CD14-positive monocyte (primary cell): ENCODE measurements around the gene VPS37B. TPM values are rescaled to one million over a fixed set of nuclear protein-coding genes. Genes with fewer than 3 reads are reported as not detected.

Experiments used
- DNase-seq, 3 donors: peaks; one replicate each; pipeline ENCODE4 v3.0.0-alpha.2; 2011 to 2022
- H2AFZ ChIP-seq: 2 replicates; pipeline ENCODE4 v1.6.0; 2012; ENCODE audit warnings: mild to moderate bottlenecking, low read depth, low read length, inconsistent platforms; ENCODE audit not compliant: insufficient read depth, poor library complexity, severe bottlenecking
- H3K27ac ChIP-seq, 2 donors: 1 replicate in 1 of 2; 2 replicates in 1 of 2; pipeline ENCODE4 v1.5.1; 2012 to 2013; ENCODE audit warnings: low read length in 2 of 2, control low read depth in 1 of 2, inconsistent platforms in 1 of 2, low read depth in 1 of 2, mild to moderate bottlenecking in 1 of 2
- H3K27me3 ChIP-seq, 2 donors: one replicate each; pipeline versions ENCODE4 v1.6.0 to v1.6.1; 2011 to 2013; ENCODE audit warnings: low read length in 2 of 2; ENCODE audit not compliant: control insufficient read depth in 2 of 2, insufficient read depth in 2 of 2
- H3K36me3 ChIP-seq, 2 donors: replicated peaks in 1 of 2; 1 replicate in 1 of 2; 2 replicates in 1 of 2; pipeline versions ENCODE4 v1.5.1 to v1.6.1; 2012 to 2013; ENCODE audit warnings: low read length in 2 of 2, control low read depth in 1 of 2, inconsistent platforms in 1 of 2, mild to moderate bottlenecking in 1 of 2; ENCODE audit not compliant: insufficient read depth in 2 of 2, control insufficient read depth in 1 of 2
- H3K4me1 ChIP-seq, 2 donors: 1 replicate in 1 of 2; 2 replicates in 1 of 2; pipeline versions ENCODE4 v1.5.1 to v1.6.1; 2012 to 2013; ENCODE audit warnings: low read length in 2 of 2, control low read depth in 1 of 2, inconsistent platforms in 1 of 2, mild to moderate bottlenecking in 1 of 2, moderate library complexity in 1 of 2; ENCODE audit not compliant: insufficient read depth in 2 of 2, control insufficient read depth in 1 of 2
- H3K4me2 ChIP-seq: replicated peaks from 2 replicates; pipeline ENCODE3; 2012; ENCODE audit warnings: low read length, moderate library complexity, mild to moderate bottlenecking; ENCODE audit not compliant: poor library complexity, severe bottlenecking; ENCODE audit errors: extremely low read depth
- H3K4me3 ChIP-seq, 3 experiments: fragments of 200-600 bp in 1 of 3; sonication (generic) in 1 of 3; replicated peaks in 1 of 3; 1 replicate in 2 of 3; 2 replicates in 1 of 3; pipeline ENCODE4 v1.5.1; 2011 to 2013; ENCODE audit warnings: low read length in 3 of 3, mild to moderate bottlenecking in 3 of 3, control low read depth in 2 of 3, low read depth in 2 of 3, inconsistent platforms in 1 of 3, moderate library complexity in 1 of 3
- H3K79me2 ChIP-seq: 2 replicates; pipeline ENCODE4 v1.6.0; 2012; ENCODE audit warnings: mild to moderate bottlenecking, control low read depth, inconsistent platforms, low read length, moderate library complexity; ENCODE audit not compliant: insufficient read depth
- H3K9ac ChIP-seq: 2 replicates; pipeline ENCODE4 v1.6.0; 2017; ENCODE audit warnings: low read length, mild to moderate bottlenecking; ENCODE audit not compliant: insufficient read depth, poor library complexity, severe bottlenecking
- H3K9me3 ChIP-seq, 2 donors: replicated peaks in 1 of 2; 1 replicate in 1 of 2; 2 replicates in 1 of 2; pipeline versions ENCODE4 v1.5.1 to v1.6.1; 2012 to 2013; ENCODE audit warnings: low read length in 2 of 2, control low read depth in 1 of 2; ENCODE audit not compliant: control insufficient read depth in 1 of 2, insufficient read depth in 1 of 2
- H4K20me1 ChIP-seq: 2 replicates; pipeline ENCODE4 v1.6.0; 2012; ENCODE audit warnings: mild to moderate bottlenecking, low read length, control low read depth, moderate library complexity; ENCODE audit not compliant: insufficient read depth
- H3K27ac Mint-ChIP-seq, 7 donors: one replicate each; pipeline ENCODE4 v1.8.0; 2020; ENCODE audit warnings: mild to moderate bottlenecking in 7 of 7, mixed read lengths in 7 of 7, moderate library complexity in 6 of 7, inconsistent platforms in 2 of 7
- H3K27me3 Mint-ChIP-seq, 3 donors: one replicate each; pipeline ENCODE4 v1.8.0; 2021 to 2022; ENCODE audit warnings: low read depth in 3 of 3, mild to moderate bottlenecking in 3 of 3, mixed read lengths in 3 of 3, moderate library complexity in 3 of 3, inconsistent platforms in 1 of 3
- H3K36me3 Mint-ChIP-seq, 2 donors: one replicate each; pipeline ENCODE4 v1.8.0; 2020; ENCODE audit warnings: mixed read lengths in 2 of 2, inconsistent platforms in 1 of 2, mild to moderate bottlenecking in 1 of 2
- H3K4me1 Mint-ChIP-seq: one replicate; pipeline ENCODE4 v1.8.0; 2020; ENCODE audit warnings: mild to moderate bottlenecking, mixed read lengths
- H3K4me3 Mint-ChIP-seq, 2 donors: one replicate each; pipeline ENCODE4 v1.8.0; 2020; ENCODE audit warnings: mild to moderate bottlenecking in 2 of 2, mixed read lengths in 2 of 2, moderate library complexity in 1 of 2
- H3K9me3 Mint-ChIP-seq, 7 donors: one replicate each; pipeline ENCODE4 v1.8.0; 2020 to 2022; ENCODE audit warnings: mixed read lengths in 7 of 7, mild to moderate bottlenecking in 6 of 7, moderate library complexity in 6 of 7, inconsistent platforms in 2 of 7
- CTCF ChIP-seq: fragments of 200-600 bp; IDR thresholded peaks from one replicate; pipeline ENCODE4 v1.8.0; 2022; ENCODE audit warnings: antibody characterized with exemption, mild to moderate bottlenecking
- WGBS: methylation state at CpG from one replicate; pipeline ENCODE4 v1.1.5; 2013; ENCODE audit warnings: missing lambda C conversion rate; ENCODE audit not compliant: insufficient coverage; 5-methylcytosine and 5-hydroxymethylcytosine counted together
- intact Hi-C, 2 donors: fragments of 100-400 bp; cut with micrococcal nuclease; formaldehyde crosslinking; loops; one replicate each; pipeline versions ENCODE4 v1.15.0 to v1.15.1; 2023
- polyA plus RNA-seq, 3 donors: library from polyadenylated mRNA; depleted of rRNA in 1 of 3; unstranded in 2 of 3; stranded (reverse) in 1 of 3; fragments of 300-500 nt in 2 of 3; fragments of >200 nt in 1 of 3; fragmentation: Illumina TruSeq in 2 of 3; gene quantifications; 1 replicate in 2 of 3; 2 replicates in 1 of 3; pipeline ENCODE4 v1.2.3, GENCODE V29; 2012 to 2021

Gene VPS37B
- polyA plus RNA-seq, 3 donors: 12.3 to 34.3 (median 16.4) TPM

- no peak overlapping the region for H3K27ac ChIP-seq
- H2AFZ ChIP-seq: no peak overlapping the region
- H3K79me2 ChIP-seq: peaks cover 88% of the 10 kb centered on the region
- H3K9me3 ChIP-seq: no peaks in the 10 kb centered on the region
- H3K36me3 ChIP-seq: peaks cover 0 to 8% of the 10 kb centered on the region in 2 donors
- peaks cover 80% of the 10 kb centered on the region for H3K4me1 Mint-ChIP-seq
- peaks cover 98% of the 10 kb centered on the region for H4K20me1 ChIP-seq
- no peak overlapping the region for H3K4me2 ChIP-seq
- no peak overlapping the region for H3K4me3 Mint-ChIP-seq
- H3K9ac ChIP-seq: no peak overlapping the region
- peaks cover 4 to 26% (median 8%) of the 10 kb centered on the region in 3 donors for H3K27me3 Mint-ChIP-seq
- WGBS: no CpG with 5 or more reads among the region's 4 CpGs
- intact Hi-C loops: loop anchor here in 1 of 2 donors (5.0 kb wide), 1 partner anchor 67 kb away; no protein-coding TSS in a partner anchor
- peak in 2 of 3 donors; percentile 29 to 55 for DNase-seq
- H3K27me3 ChIP-seq: no peaks in the 10 kb centered on the region
- H3K9me3 Mint-ChIP-seq: no peaks in the 10 kb centered on the region
- TF ChIP-seq CTCF: no peak
- no peak overlapping the region for H3K4me3 ChIP-seq
- peaks cover 51 to 76% of the 10 kb centered on the region in 2 donors for H3K4me1 ChIP-seq
- no peak overlapping the region for H3K27ac Mint-ChIP-seq
- peaks cover 16 to 40% of the 10 kb centered on the region in 2 donors for H3K36me3 Mint-ChIP-seq
Observed at GRCh38 chr12:122884860-122885259, 11.1 kb downstream of the VPS37B start.

GRCh38 chr12:122884091-122884826 lies 11.7 kb downstream of the VPS37B start:
- Mint-ChIP-seq H3K9me3 (peaks cover 0 to 2% (median 0%) of the 10 kb centered on the region in 7 donors), H3K4me3 (peak overlapping the region in 1 of 2 donors; percentile 57), H3K27ac (peak overlapping the region in 1 of 7 donors; percentile 12), H3K36me3 (peaks cover 22 to 43% of the 10 kb centered on the region in 2 donors), H3K27me3 (peaks cover 5 to 32% (median 8%) of the 10 kb centered on the region in 3 donors), H3K4me1 (peaks cover 80% of the 10 kb centered on the region)
- Histone ChIP-seq H3K27me3 (no peaks in the 10 kb centered on the region), H3K9ac (no peak overlapping the region), H3K4me2 (no peak overlapping the region), H3K36me3 (peaks cover under 1 to 13% of the 10 kb centered on the region in 2 donors), H2AFZ (no peak overlapping the region), H3K4me1 (peaks cover 45 to 72% of the 10 kb centered on the region in 2 donors), H3K79me2 (peaks cover 88% of the 10 kb centered on the region), H3K27ac (no peak overlapping the region), H3K4me3 (no peak overlapping the region), H4K20me1 (peaks cover 98% of the 10 kb centered on the region), H3K9me3 (no peaks in the 10 kb centered on the region)
- no peak for DNase-seq
- intact Hi-C loops: loop anchor here in 1 of 2 donors (5.0 kb wide), 1 partner anchor 68 kb away; no protein-coding TSS in a partner anchor
- no peak for TF ChIP-seq CTCF
- 83% methylated on average over 1 of the region's 6 CpGs for WGBS
